NB4 (cell line): ENCODE results near the gene B3GALNT2.

Source experiments
- DNase-seq: peaks from one replicate; pipeline ENCODE4 v3.0.0; 2010; ENCODE audit warnings: low read depth
- H3K4me3 ChIP-seq: one replicate; pipeline ENCODE4 v1.5.1; 2011; ENCODE audit warnings: mild to moderate bottlenecking, low read depth, low read length, moderate library complexity
- MYC ChIP-seq: IDR thresholded peaks from 2 replicates; pipeline ENCODE4 v1.6.1; 2011; ENCODE audit warnings: low read depth, low read length
- POLR2A ChIP-seq: IDR thresholded peaks from 2 replicates; pipeline ENCODE4 v1.6.1; 2011; ENCODE audit warnings: mild to moderate bottlenecking; ENCODE audit not compliant: insufficient read length; ENCODE audit errors: extremely low read depth
- TF ChIP-seq, protein P1 (sequence below): IDR thresholded peaks from 2 replicates; pipeline ENCODE4 v1.6.1; 2011; ENCODE audit warnings: low read depth, low read length
- TF ChIP-seq, protein P2 (sequence below): IDR thresholded peaks from one replicate; pipeline ENCODE4 v1.5.1; 2012; ENCODE audit warnings: low read depth, low read length

B3GALNT2 gene

DNA sequence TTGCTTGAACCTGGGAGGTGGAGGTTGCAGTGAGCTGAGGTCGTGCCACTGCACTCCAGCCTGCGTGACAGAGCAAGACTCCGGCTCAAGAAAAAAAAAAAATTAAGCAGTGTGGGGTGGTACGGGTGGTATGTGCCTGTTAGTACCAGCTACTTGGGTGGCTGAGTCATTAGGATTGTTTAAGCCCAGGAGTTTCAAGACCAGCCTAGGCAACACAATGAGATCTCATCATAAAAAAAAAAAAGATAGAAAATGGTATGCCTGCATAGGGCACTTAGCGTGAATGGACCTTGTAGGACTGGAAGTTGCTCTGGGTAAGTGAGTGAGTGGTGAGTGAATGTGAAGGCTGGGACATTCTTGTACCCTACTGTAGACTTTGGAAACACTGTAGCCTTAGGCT is 100.1 kb downstream of the B3GALNT2 start:
- TF ChIP-seq, protein P1, sequence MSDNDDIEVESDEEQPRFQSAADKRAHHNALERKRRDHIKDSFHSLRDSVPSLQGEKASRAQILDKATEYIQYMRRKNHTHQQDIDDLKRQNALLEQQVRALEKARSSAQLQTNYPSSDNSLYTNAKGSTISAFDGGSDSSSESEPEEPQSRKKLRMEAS: no peak
- TF ChIP-seq, protein P2, sequence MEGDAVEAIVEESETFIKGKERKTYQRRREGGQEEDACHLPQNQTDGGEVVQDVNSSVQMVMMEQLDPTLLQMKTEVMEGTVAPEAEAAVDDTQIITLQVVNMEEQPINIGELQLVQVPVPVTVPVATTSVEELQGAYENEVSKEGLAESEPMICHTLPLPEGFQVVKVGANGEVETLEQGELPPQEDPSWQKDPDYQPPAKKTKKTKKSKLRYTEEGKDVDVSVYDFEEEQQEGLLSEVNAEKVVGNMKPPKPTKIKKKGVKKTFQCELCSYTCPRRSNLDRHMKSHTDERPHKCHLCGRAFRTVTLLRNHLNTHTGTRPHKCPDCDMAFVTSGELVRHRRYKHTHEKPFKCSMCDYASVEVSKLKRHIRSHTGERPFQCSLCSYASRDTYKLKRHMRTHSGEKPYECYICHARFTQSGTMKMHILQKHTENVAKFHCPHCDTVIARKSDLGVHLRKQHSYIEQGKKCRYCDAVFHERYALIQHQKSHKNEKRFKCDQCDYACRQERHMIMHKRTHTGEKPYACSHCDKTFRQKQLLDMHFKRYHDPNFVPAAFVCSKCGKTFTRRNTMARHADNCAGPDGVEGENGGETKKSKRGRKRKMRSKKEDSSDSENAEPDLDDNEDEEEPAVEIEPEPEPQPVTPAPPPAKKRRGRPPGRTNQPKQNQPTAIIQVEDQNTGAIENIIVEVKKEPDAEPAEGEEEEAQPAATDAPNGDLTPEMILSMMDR: no peak
- TF ChIP-seq MYC: no peak
- TF ChIP-seq POLR2A: no peak
- H3K4me3 ChIP-seq: no peak overlapping the region
- no peak for DNase-seq

DNA sequence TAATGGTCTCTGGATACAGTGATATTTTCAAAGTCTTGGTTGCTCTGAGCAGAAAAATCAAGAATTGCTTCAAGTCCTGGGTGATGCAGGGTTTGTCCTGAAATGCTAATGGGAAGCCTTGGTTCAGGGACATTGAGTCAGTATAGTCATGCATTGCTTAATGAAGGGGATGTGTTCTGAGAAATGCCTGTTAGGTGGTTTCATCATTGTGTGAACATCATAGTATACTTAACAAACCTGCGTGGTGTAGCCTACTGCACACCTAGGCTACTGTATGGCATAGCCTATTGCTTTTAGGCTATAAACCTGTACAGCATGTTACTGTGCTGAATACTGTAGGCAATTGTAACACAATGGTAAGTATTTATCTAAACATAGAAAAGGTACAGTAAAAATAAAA is 100.7 kb downstream of the B3GALNT2 start:
- H3K4me3 ChIP-seq: no peak overlapping the region
- TF ChIP-seq MYC (no peak), POLR2A (no peak)
- TF ChIP-seq, protein P1: no peak
- TF ChIP-seq, protein P2: no peak
- no peak for DNase-seq

DNA sequence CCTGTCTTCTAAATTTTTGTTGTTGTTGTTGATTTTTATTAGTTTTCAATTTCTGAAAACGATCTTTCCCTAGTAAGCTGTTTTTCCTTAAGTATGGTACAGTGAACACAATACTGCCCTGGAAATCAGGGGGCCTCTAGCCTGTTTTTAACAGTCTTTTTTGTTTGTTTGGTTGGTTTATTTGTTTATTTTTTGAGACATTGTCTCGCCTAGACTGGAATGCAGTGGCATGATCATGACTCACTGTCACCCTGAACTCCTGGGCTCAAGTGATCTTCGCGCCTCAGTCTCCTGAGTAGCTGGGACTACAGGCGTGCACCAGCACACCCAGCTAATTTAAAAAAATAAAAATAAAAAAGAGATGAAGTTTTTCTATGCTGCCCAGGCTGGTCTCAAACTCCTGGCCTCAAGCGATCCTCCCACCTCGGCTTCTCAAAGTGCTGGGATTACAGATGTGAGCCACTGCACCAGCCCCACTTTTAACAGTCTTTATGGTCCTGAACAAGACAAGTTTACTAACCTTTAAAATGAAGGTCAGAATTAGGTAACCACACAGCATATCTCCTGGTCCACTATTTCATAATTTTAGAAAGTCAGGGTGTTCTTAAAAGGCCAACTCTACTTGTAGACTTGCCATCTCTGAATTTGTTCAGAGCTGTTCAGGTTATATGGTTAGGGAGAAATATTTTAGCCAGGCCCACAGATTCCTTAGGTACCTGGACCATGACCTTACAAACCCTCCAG is 101.6 kb downstream of the B3GALNT2 start:
- TF ChIP-seq, protein P2: no peak
- TF ChIP-seq POLR2A (no peak), MYC (no peak)
- TF ChIP-seq, protein P1: no peak
- DNase-seq: no peak
- H3K4me3 ChIP-seq: no peak overlapping the region

DNA sequence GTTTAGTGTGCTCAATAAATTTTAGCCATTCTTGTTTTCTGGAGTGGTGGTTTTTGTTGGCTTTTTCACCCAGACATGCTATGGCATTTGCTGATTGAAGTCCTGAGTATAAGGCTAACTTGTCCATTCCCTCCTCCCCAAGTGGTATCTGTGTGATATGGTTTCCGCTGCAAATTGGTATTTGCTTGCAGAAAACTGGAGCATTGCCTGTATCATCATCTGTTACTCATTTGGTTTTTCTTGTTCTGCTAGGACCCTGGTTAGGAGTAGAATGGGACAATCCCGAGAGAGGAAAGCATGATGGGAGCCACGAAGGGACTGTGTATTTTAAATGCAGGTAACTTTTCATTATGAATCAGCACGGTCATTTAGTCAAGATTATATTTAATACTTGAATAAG is 103.0 kb downstream of the B3GALNT2 start:
- no peak for DNase-seq
- no peak overlapping the region for H3K4me3 ChIP-seq
- TF ChIP-seq, protein P1: no peak
- TF ChIP-seq POLR2A (no peak), MYC (no peak)
- TF ChIP-seq, protein P2: no peak
